Activated effector memory CD4-positive, alpha-beta T cell treated with anti-CD3 and anti-CD28 coated beads, Interleukin-2, amount 50 U/mL, for 16 hours (primary cell): Measurements from ENCODE around the gene TUSC7.

Experiments used
- DNase-seq: peaks from one replicate; pipeline ENCODE4 v3.0.0-alpha.2; 2020

The TUSC7 gene

GRCh38 chr3:116709479-116709878 lies at the start of gene TUSC7:
Gene TUSC7 (plus strand): TSS chr3:116709779.
- no peak for DNase-seq

- DNase-seq = no peak
Observed at GRCh38 chr3:116661196-116661595, 48.4 kb upstream of the TUSC7 start.

GRCh38 chr3:116663161-116664110 lies 46.1 kb upstream of the TUSC7 start:
- no peak for DNase-seq

DNA sequence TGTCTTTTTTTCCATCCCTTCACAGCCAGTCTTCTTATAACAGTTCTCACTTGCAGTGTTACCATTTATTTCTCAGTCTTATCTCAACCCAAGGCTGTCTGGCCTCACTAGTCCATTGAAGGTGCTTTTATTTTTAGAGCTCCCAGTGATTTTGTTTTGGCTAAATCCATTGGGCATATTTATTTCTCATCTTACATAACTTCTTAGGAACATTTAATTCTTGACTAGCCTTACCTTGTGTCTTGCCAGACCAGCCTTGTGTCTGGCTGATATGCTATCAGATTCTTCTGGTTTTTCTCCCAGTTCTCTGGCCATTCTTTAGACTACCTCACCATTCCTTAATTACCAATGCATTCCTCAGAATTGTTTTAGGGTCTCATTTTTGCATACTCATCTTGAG lies 42.3 kb upstream of the TUSC7 start:
- no peak for DNase-seq

GRCh38 chr3:116667791-116668190 lies 41.8 kb upstream of the TUSC7 start:
- DNase-seq = no peak

GRCh38 chr3:116669576-116669975 lies 40.0 kb upstream of the TUSC7 start:
- no peak for DNase-seq

- no peak for DNase-seq
Observed at GRCh38 chr3:116671151-116671550, 38.4 kb upstream of the TUSC7 start.

DNA sequence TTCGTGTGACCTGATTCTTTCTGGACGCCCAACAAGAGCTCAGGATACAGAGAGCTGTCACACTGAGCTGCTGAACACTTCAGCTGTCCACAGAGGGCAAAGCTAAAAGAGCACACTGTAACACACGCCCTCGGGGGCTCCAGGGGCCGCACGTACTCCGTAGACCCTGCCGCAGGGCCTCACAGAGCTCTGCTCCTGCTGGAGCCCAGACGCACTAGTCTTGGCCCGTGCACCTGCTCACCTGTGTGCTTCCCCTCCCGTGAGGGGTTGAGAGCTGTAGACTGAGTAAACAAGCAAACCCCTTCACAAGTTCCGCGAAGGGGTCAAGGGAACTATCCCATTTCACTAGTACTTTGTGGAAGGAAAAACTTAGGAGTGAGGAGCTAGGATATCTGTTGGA lies 30.7 kb upstream of the TUSC7 start:
- no peak for DNase-seq

GRCh38 chr3:116691041-116691440 lies 18.5 kb upstream of the TUSC7 start:
- DNase-seq = no peak

DNA sequence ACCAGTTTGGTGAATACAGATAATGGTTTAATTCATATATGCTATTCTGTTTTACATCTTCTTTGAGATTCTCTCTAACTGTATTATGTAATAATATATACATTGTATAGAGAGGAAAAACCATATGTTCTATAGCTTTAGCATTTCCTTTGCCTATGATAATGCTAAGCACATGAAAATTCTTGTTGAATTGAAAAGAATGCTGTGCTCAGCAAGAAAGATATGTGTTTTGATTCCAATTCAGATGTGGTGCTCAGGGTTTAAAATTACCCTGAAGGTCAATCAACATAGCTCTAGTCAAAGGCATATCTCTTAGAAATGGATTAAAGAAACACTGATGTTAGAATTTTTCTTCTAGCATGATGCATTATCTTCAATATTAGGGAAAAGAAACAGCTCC lies 8.5 kb upstream of the TUSC7 start:
- DNase-seq = no peak

- no peak for DNase-seq
Observed at GRCh38 chr3:116702334-116702733, 7.2 kb upstream of the TUSC7 start.

DNA sequence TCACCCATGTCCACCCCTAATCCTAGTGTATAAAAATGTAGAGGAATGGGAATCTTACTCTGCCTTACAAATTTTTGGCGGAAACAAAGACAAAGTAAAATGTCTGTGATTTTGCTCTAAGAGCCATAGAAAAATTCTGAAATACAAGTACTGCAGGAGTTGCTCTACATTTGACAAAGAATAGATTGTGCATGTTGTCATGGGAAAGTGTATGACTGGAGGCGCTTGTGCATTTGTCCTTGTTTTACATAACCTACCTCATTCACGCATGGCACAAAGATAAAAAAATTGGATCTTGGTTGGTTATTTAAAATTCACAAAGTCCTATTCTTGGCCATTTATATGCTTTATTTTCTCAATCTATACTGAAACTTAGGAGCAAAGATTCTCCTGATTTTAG lies 2.0 kb upstream of the TUSC7 start:
- no peak for DNase-seq

GRCh38 chr3:116716490-116716889 lies 6.9 kb downstream of the TUSC7 start:
- DNase-seq = no peak

DNA sequence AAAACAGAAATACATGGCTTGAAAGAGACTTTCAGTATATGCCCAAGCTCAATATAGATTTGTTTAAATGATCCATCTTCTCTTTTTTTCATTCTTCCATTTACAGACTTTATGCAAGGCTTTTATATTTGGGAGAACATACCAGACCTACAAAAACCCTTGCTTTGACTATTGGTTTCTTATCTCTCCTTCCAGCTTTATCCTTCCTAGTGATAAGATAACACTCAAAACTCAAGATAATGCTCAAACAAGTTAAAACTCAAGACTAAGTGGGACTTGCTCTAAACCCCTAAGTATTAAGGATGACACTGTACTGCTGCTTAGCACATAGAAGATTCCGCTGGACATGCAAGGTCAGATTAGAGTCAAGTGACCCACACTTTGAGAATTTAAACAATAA lies 8.0 kb downstream of the TUSC7 start:
- no peak for DNase-seq

GRCh38 chr3:116728454-116728853 lies 18.9 kb downstream of the TUSC7 start:
- DNase-seq = no peak

DNA sequence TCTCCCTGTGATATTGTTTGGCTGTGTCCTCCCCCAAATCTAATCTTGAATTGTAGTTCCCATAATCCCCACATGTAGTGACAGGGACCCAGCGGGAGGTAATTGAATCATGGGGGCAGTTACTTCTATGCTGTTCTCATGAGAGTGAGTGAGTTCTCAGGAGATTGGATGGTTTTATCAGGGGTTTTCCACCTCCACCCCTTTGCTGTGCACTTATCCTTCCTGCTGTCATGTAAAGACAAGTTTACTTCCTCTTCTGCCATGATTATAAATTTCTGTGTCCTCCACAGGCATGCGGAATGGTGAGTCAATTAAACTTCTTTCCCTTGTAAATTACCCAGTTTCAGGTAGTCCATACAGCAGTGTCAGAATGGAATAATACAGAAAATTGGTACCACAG lies 24.7 kb downstream of the TUSC7 start:
- DNase-seq = no peak

DNA sequence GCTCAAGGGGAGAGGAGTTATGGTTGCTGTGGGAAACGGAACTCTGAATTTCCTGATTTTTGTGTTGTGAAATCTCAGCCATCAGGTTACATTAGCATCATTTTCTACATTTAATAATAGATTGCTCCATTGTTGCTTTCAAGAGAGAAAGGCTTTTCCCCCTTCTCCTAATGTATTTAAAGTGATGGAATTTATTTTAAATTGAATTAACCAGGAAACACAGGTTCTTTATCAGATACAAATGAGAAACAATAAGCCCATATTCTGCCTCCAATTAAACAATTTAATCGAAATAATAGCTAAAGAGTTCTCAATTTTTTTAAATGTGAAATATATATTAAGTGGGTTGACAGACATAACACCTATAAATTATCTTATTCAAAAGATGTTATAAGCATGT lies 30.1 kb downstream of the TUSC7 start:
- DNase-seq = no peak

GRCh38 chr3:116740293-116740692 lies 30.7 kb downstream of the TUSC7 start:
- DNase-seq = no peak

DNA sequence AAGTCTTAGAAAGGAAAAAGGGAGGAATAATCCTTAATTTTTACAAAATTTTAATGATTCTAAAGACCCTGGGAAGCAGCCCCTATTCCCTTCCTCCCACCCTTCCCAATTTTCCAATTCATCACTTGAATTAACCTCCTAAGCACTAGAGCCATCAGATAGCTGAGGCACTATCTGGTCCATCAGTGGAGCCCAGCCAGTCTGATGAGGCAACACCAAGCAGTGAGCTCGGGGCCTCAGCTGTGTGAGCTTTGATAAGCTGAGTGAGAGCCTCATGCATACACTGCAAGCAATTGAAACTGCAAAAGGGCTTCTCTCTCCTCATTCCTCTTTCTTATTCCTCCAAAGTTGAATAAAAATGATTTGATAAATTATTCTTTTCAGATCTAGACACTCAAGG lies 31.9 kb downstream of the TUSC7 start:
- no peak for DNase-seq

- no peak for DNase-seq
Observed at GRCh38 chr3:116743062-116743461, 33.5 kb downstream of the TUSC7 start.

GRCh38 chr3:116749388-116749787 lies 39.8 kb downstream of the TUSC7 start:
- no peak for DNase-seq

DNA sequence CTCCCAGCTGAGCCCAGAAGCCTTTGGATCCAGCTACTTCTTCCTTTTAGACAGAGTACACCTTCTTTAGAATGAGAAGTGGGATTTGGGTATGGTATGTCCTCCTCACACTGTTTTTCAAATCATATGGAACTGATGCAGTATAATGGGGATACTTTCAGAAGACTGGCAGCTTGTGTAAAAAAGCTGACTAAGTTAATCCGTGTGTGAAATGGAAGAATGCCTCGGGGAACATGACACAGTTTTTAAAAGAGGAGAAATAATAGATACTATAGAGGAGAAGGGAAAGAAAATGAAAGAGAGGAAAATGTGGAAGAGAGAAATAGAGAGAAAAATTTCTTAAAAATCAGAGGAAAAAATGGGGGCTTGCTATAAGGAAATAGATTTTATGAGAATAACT lies 47.7 kb downstream of the TUSC7 start:
- no peak for DNase-seq

DNA sequence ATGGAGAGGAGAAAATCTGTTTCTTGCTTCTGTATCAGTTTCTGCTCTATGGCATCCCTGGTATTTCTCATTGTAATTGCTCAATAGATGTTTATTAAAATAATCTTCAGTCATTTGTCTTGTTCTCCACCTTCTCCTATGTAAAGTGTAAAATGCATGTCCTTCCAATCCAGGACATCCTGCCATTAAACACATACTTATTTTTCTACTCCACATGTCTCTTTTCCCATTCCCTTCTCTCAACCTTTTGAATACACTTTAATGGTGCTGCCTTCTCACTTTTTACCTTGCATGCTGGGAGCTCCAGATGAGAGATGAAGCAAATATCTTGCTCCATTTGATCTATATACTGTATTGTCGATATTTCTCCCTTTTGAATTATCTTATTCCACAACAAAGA lies 49.7 kb downstream of the TUSC7 start:
- DNase-seq = no peak
